H1 (cell line): ENCODE data around the gene MYH9. TPM values are rescaled to one million over a fixed set of nuclear protein-coding genes. Genes with fewer than 3 reads are reported as not detected.

Experiments
- GABPA ChIP-seq: IDR thresholded peaks from 2 replicates; pipeline ENCODE4 v1.6.1; 2011; ENCODE audit warnings: mild to moderate bottlenecking, low read length, moderate library complexity, borderline replicate concordance; ENCODE audit not compliant: insufficient read depth
- SIN3A ChIP-seq, 2 experiments: IDR thresholded peaks in 1 of 2; conservative IDR thresholded peaks in 1 of 2; 2 replicates each; pipeline ENCODE4 v1.6.1; 2011 to 2012; ENCODE audit warnings: low read length in 2 of 2, improper control_type of control experiment in 1 of 2, low read depth in 1 of 2, mild to moderate bottlenecking in 1 of 2
- polyA plus RNA-seq, 7 experiments: library from polyadenylated mRNA; depleted of rRNA in 3 of 7; stranded (reverse) in 5 of 7; unstranded in 2 of 7; fragments of >200 nt in 5 of 7; fragments of 200-250 nt in 2 of 7; gene quantifications; 1 replicate in 5 of 7; 2 replicates in 1 of 7; 4 replicates in 1 of 7; pipeline versions ENCODE4 v1.2.1 to v1.2.3, GENCODE V29; 2011 to 2013; ENCODE audit warnings: missing spikeins in 2 of 7, mixed read lengths in 2 of 7
- total RNA-seq: library from RNA; stranded (reverse); fragmentation: NEBNext Ultra II Directional; extraction: Animal tissue kit (Norgen Biotek cat#: 25700); gene quantifications from 2 replicates; pipeline ENCODE4 v1.2.1, GENCODE V29; 2021

The MYH9 gene
- total and polyA plus RNA-seq, 2 of the 8 experiments (the other 6 are each of a cell fraction or from before 2014, with no cell fraction given): 24.9 to 322 TPM

DNA sequence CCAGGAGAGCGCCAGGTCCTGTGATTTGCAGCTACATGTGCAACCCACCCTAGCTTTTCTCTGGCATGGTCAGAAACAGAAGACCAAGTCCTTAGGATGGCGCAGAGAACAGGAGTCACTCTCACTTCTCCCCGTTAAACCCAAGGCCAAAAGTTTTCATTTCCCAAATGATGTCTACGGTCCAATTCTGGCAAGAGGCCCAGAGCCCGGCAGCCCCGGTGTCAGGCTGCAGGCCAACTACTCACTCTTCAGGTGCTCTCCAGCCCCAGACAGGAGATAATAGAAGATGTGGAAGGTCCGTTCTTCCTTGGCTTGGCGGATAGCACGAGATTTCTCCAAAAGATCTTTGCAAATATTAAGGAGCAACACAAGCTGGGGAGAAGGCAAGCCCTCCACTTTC is 67.2 kb downstream of the MYH9 start (continued):
- TF ChIP-seq GABPA (no peak), SIN3A (conservative IDR thresholded peaks at IDR 0.05 in 1 of 2, IDR thresholded peaks at IDR 0.05 in 1 of 2; ENCODE audit: low read depth in 1 of 2, low read length in 2 of 2) (no peak)
- TF ChIP-seq, all 59 proteins: peak for 0
